GM19372 (cell line): Measurements from ENCODE around the gene IL17D.

Source experiments
- ATAC-seq: cut with Tn5 transposase; IDR thresholded peaks from one replicate; pipeline ENCODE4 v1.9.1; 2021; ENCODE audit warnings: mild to moderate bottlenecking, low read depth, moderate library complexity; ENCODE audit not compliant: unreplicated experiment

Gene IL17D

GRCh38 chr13:20769834-20770233, 66.3 kb downstream of the IL17D start:
- ATAC-seq = no peak
